Liver (tissue), 9 donors: ENCODE measurements around the gene CCDC120. TPM values are rescaled to one million over a fixed set of nuclear protein-coding genes. Genes with fewer than 3 reads are reported as not detected.

Source experiments
- DNase-seq: peaks from one replicate; pipeline ENCODE4 v3.0.0-alpha.2; 2017; ENCODE audit warnings: low spot score
- H3K27ac ChIP-seq, 2 donors: one replicate each; pipeline ENCODE4 v1.7.0; 2013; ENCODE audit warnings: inconsistent platforms in 2 of 2, low read length in 2 of 2, control low read depth in 1 of 2, low read depth in 1 of 2, mild to moderate bottlenecking in 1 of 2
- H3K27me3 ChIP-seq, 4 donors: one replicate each; pipeline versions ENCODE4 v1.6.1 to v1.7.0; 2013; ENCODE audit warnings: low read length in 3 of 4, inconsistent platforms in 1 of 4, mild to moderate bottlenecking in 1 of 4, moderate library complexity in 1 of 4; ENCODE audit not compliant: control insufficient read depth in 4 of 4, insufficient read depth in 4 of 4
- H3K36me3 ChIP-seq, 4 donors: one replicate each; pipeline versions ENCODE4 v1.6.1 to v1.7.0; 2013; ENCODE audit warnings: low read length in 3 of 4, mild to moderate bottlenecking in 3 of 4, low read depth in 1 of 4, moderate library complexity in 1 of 4; ENCODE audit not compliant: control insufficient read depth in 4 of 4, insufficient read depth in 3 of 4
- H3K4me1 ChIP-seq, 4 donors: one replicate each; pipeline versions ENCODE4 v1.6.1 to v1.7.0; 2013; ENCODE audit warnings: low read length in 3 of 4, mild to moderate bottlenecking in 3 of 4, moderate library complexity in 1 of 4; ENCODE audit not compliant: control insufficient read depth in 4 of 4, insufficient read depth in 4 of 4
- H3K4me3 ChIP-seq, 3 donors: one replicate each; pipeline versions ENCODE4 v1.6.1 to v1.7.0; 2013; ENCODE audit warnings: low read length in 3 of 3, control low read depth in 1 of 3, low read depth in 1 of 3, mild to moderate bottlenecking in 1 of 3
- H3K9ac ChIP-seq, 2 donors: one replicate each; pipeline ENCODE4 v1.7.0; 2013; ENCODE audit warnings: low read length in 2 of 2, mild to moderate bottlenecking in 2 of 2, moderate library complexity in 2 of 2, control low read depth in 1 of 2, low read depth in 1 of 2
- H3K9me3 ChIP-seq, 4 donors: one replicate each; pipeline versions ENCODE4 v1.6.1 to v1.7.0; 2013; ENCODE audit warnings: low read length in 3 of 4; ENCODE audit not compliant: control insufficient read depth in 4 of 4
- EGR1 ChIP-seq, 2 donors: IDR thresholded peaks; 2 replicates each; pipeline ENCODE4 v1.6.1; 2016 to 2018; ENCODE audit warnings: antibody characterized with exemption in 2 of 2, low read depth in 2 of 2
- FOXA2 ChIP-seq: IDR thresholded peaks from 2 replicates; pipeline ENCODE4 v1.6.1; 2016; ENCODE audit warnings: antibody characterized with exemption
- GABPA ChIP-seq, 2 donors: IDR thresholded peaks in 1 of 2; conservative IDR thresholded peaks in 1 of 2; 2 replicates each; pipeline ENCODE4 v1.6.1; 2016; ENCODE audit warnings: antibody characterized with exemption in 2 of 2, mild to moderate bottlenecking in 1 of 2, moderate library complexity in 1 of 2
- HNF4A ChIP-seq, 2 donors: conservative IDR thresholded peaks; 2 replicates each; pipeline ENCODE4 v1.6.1; 2016; ENCODE audit warnings: antibody characterized with exemption in 2 of 2, mild to moderate bottlenecking in 2 of 2
- HNF4G ChIP-seq: IDR thresholded peaks from 2 replicates; pipeline ENCODE4 v1.6.1; 2016; ENCODE audit warnings: antibody characterized with exemption
- JUND ChIP-seq, 2 donors: IDR thresholded peaks; 2 replicates each; pipeline ENCODE4 v1.6.1; 2016; ENCODE audit warnings: antibody characterized with exemption in 2 of 2
- NR2F2 ChIP-seq: IDR thresholded peaks from 2 replicates; pipeline ENCODE4 v1.6.1; 2016; ENCODE audit warnings: antibody characterized with exemption
- RAD21 ChIP-seq, 2 donors: IDR thresholded peaks; 2 replicates each; pipeline ENCODE4 v1.6.1; 2016; ENCODE audit warnings: antibody characterized with exemption in 2 of 2, mild to moderate bottlenecking in 2 of 2
- RXRA ChIP-seq, 2 donors: IDR thresholded peaks; 2 replicates each; pipeline ENCODE4 v1.6.1; 2017 to 2018; ENCODE audit warnings: antibody characterized with exemption in 2 of 2, mild to moderate bottlenecking in 1 of 2
- SP1 ChIP-seq: IDR thresholded peaks from 2 replicates; pipeline ENCODE4 v1.6.1; 2018; ENCODE audit warnings: antibody characterized with exemption, mild to moderate bottlenecking
- TAF1 ChIP-seq: conservative IDR thresholded peaks from 2 replicates; pipeline ENCODE4 v1.6.1; 2016; ENCODE audit warnings: antibody characterized with exemption, mild to moderate bottlenecking
- YY1 ChIP-seq: IDR thresholded peaks from 2 replicates; pipeline ENCODE4 v1.6.1; 2016; ENCODE audit warnings: antibody characterized with exemption, mild to moderate bottlenecking
- WGBS: extraction: QIAGEN DNeasy Blood & Tissue Kit; methylation state at CpG from one replicate; pipeline ENCODE4 v1.1.7; 2013; 5-methylcytosine and 5-hydroxymethylcytosine counted together
- polyA plus RNA-seq, 2 donors: library from polyadenylated mRNA; stranded (reverse) in 1 of 2; unstranded in 1 of 2; fragments of 200-250 nt in 1 of 2; fragments of >200 nt in 1 of 2; fragmentation: Nextera tagmentation in 1 of 2; extraction: Ambion mirVana in 1 of 2; gene quantifications; one replicate each; pipeline versions ENCODE4 v1.2.1 to v1.2.3, GENCODE V29; 2013 to 2015
- total RNA-seq, 2 donors: library from RNA; depleted of rRNA; stranded (reverse); fragments of >200 nt; gene quantifications; one replicate each; pipeline ENCODE4 v1.2.3, GENCODE V29; 2014
- TF ChIP-seq, protein P1 (sequence below): IDR thresholded peaks from 2 replicates; pipeline ENCODE4 v1.6.1; 2016; ENCODE audit warnings: antibody characterized with exemption, mild to moderate bottlenecking
- TF ChIP-seq, protein P2 (sequence below): IDR thresholded peaks from 2 replicates; pipeline ENCODE4 v1.6.1; 2016; ENCODE audit warnings: antibody characterized with exemption
- TF ChIP-seq, protein P3 (sequence below): fragments of 150-350 bp; IDR thresholded peaks from 2 replicates; pipeline ENCODE4 v1.5.1; 2017; ENCODE audit warnings: improper control_type of control experiment, low read depth, low read length; ENCODE audit not compliant: missing input control
- TF ChIP-seq, protein P4 (sequence below): IDR thresholded peaks from 2 replicates; pipeline ENCODE4 v1.6.1; 2016; ENCODE audit warnings: antibody characterized with exemption
- donor health status: healthy.
- donor health status: healthy.
- donor health status: healthy.
- donor health status: healthy.
- donor health status: healthy.

The CCDC120 gene
- total and polyA plus RNA-seq, 4 donors: 1.0 to 3.4 (median 1.6) TPM

DNA sequence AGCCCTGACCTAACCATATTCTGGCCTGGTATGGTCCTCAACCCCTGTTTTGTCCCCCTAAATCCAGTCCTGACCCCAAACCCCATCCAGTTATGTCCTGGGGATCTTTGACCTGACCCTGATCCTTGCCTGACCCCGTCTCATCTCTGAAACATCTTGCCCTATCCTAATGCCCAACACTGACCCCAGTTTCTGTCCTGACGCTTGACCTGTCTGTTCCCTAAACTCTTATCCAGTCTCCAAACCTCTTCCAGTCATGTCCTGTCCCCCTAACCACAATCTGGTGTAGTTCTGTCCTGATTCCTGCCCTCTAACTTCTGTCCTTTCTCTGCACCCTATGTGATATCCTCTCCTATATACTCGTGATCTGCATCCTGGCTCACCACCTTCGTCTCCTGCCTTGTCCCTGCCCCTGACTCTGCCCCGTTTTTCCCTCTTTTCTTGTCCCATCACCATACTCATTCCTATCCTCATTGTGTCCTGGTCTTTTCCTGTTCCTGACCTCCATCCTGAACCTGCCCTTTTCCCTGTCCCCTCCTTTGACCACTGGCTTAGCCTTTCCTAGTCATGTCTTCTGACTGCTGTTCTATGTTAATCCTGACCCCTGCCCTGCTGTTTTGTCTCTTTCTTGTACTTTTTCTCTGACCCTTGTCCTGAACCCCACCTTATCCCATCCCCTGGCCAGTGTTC, 4.6 kb upstream of the CCDC120 start:
- WGBS: 88% methylated on average over 5 of the region's 5 CpGs
- H3K27ac ChIP-seq: peak overlapping the region; percentile 79 to 81
- H3K4me1 ChIP-seq: peaks cover 0 to 5% (median 0%) of the 10 kb centered on the region in 4 donors
- TF ChIP-seq, protein P1, sequence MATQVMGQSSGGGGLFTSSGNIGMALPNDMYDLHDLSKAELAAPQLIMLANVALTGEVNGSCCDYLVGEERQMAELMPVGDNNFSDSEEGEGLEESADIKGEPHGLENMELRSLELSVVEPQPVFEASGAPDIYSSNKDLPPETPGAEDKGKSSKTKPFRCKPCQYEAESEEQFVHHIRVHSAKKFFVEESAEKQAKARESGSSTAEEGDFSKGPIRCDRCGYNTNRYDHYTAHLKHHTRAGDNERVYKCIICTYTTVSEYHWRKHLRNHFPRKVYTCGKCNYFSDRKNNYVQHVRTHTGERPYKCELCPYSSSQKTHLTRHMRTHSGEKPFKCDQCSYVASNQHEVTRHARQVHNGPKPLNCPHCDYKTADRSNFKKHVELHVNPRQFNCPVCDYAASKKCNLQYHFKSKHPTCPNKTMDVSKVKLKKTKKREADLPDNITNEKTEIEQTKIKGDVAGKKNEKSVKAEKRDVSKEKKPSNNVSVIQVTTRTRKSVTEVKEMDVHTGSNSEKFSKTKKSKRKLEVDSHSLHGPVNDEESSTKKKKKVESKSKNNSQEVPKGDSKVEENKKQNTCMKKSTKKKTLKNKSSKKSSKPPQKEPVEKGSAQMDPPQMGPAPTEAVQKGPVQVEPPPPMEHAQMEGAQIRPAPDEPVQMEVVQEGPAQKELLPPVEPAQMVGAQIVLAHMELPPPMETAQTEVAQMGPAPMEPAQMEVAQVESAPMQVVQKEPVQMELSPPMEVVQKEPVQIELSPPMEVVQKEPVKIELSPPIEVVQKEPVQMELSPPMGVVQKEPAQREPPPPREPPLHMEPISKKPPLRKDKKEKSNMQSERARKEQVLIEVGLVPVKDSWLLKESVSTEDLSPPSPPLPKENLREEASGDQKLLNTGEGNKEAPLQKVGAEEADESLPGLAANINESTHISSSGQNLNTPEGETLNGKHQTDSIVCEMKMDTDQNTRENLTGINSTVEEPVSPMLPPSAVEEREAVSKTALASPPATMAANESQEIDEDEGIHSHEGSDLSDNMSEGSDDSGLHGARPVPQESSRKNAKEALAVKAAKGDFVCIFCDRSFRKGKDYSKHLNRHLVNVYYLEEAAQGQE: no peak
- TF ChIP-seq HNF4G (no peak), RXRA (IDR thresholded peaks at IDR 0.05) (no peak), RAD21 (IDR thresholded peaks at IDR 0.05) (no peak), TAF1 (no peak), GABPA (IDR thresholded peaks at IDR 0.05 in 1 of 2, conservative IDR thresholded peaks at IDR 0.05 in 1 of 2) (no peak), SP1 (no peak), YY1 (no peak), EGR1 (IDR thresholded peaks at IDR 0.05; ENCODE audit: low read depth in 2 of 2) (no peak), NR2F2 (no peak), JUND (IDR thresholded peaks at IDR 0.05) (no peak), FOXA2 (no peak), HNF4A (conservative IDR thresholded peaks at IDR 0.05) (no peak)
- TF ChIP-seq, protein P2, sequence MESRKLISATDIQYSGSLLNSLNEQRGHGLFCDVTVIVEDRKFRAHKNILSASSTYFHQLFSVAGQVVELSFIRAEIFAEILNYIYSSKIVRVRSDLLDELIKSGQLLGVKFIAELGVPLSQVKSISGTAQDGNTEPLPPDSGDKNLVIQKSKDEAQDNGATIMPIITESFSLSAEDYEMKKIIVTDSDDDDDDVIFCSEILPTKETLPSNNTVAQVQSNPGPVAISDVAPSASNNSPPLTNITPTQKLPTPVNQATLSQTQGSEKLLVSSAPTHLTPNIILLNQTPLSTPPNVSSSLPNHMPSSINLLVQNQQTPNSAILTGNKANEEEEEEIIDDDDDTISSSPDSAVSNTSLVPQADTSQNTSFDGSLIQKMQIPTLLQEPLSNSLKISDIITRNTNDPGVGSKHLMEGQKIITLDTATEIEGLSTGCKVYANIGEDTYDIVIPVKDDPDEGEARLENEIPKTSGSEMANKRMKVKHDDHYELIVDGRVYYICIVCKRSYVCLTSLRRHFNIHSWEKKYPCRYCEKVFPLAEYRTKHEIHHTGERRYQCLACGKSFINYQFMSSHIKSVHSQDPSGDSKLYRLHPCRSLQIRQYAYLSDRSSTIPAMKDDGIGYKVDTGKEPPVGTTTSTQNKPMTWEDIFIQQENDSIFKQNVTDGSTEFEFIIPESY: no peak
- TF ChIP-seq, protein P3, sequence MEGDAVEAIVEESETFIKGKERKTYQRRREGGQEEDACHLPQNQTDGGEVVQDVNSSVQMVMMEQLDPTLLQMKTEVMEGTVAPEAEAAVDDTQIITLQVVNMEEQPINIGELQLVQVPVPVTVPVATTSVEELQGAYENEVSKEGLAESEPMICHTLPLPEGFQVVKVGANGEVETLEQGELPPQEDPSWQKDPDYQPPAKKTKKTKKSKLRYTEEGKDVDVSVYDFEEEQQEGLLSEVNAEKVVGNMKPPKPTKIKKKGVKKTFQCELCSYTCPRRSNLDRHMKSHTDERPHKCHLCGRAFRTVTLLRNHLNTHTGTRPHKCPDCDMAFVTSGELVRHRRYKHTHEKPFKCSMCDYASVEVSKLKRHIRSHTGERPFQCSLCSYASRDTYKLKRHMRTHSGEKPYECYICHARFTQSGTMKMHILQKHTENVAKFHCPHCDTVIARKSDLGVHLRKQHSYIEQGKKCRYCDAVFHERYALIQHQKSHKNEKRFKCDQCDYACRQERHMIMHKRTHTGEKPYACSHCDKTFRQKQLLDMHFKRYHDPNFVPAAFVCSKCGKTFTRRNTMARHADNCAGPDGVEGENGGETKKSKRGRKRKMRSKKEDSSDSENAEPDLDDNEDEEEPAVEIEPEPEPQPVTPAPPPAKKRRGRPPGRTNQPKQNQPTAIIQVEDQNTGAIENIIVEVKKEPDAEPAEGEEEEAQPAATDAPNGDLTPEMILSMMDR: no peak
- TF ChIP-seq, protein P4, sequence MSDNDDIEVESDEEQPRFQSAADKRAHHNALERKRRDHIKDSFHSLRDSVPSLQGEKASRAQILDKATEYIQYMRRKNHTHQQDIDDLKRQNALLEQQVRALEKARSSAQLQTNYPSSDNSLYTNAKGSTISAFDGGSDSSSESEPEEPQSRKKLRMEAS: no peak
- H3K4me3 ChIP-seq: peak overlapping the region in 2 of 3 donors; percentile 49 to 77
- H3K9me3 ChIP-seq: peaks cover 0 to 5% (median 0%) of the 10 kb centered on the region in 4 donors
- DNase-seq: no peak
- H3K9ac ChIP-seq: no peak overlapping the region
- H3K27me3 ChIP-seq: peaks cover 0 to under 1% (median 0%) of the 10 kb centered on the region in 4 donors
- H3K36me3 ChIP-seq: peaks cover 0 to 2% (median 0%) of the 10 kb centered on the region in 4 donors
